ENCODE measurements around the gene GNPNAT1. TPM values are rescaled to one million over a fixed set of nuclear protein-coding genes. Genes with fewer than 3 reads are reported as not detected.

GNPNAT1 gene
- total and polyA plus RNA-seq, 2 donors (not counting 3 experiments of a cell fraction or from before 2014, with no cell fraction given), result 18.7 to 38.9 TPM

- Histone ChIP-seq H3K27me3 (ENCODE audit: control insufficient read depth in 2 of 2, insufficient read depth in 2 of 2, low read length in 2 of 2) (no peaks in the 10 kb centered on the region), H4K20me1 (replicated peaks; ENCODE audit: control insufficient read depth, extremely low read depth, insufficient read depth, low read length) (no peaks in the 10 kb centered on the region), H3K27ac (ENCODE audit: insufficient read depth, low read depth, low read length) (no peak overlapping the region), H3K4me3 (replicated peaks in 1 of 3; ENCODE audit: insufficient read depth in 1 of 3, low read depth in 1 of 3, low read length in 3 of 3) (no peak overlapping the region), H3K9me3 (replicated peaks; ENCODE audit: control insufficient read depth, insufficient read depth, low read length) (no peaks in the 10 kb centered on the region), H2AFZ (ENCODE audit: low read depth, low read length) (no peak overlapping the region), H3K9me1 (replicated peaks; ENCODE audit: control insufficient read depth, extremely low read depth, insufficient read depth, low read length) (no peaks in the 10 kb centered on the region), H3K9ac (replicated peaks; ENCODE audit: extremely low read depth, insufficient read depth, low read length) (no peak overlapping the region), H3K79me2 (ENCODE audit: control insufficient read depth, insufficient read depth, low read length) (no peaks in the 10 kb centered on the region), H3K4me1 (ENCODE audit: control insufficient read depth, extremely low read depth, insufficient read depth, low read length) (peaks cover 7% of the 10 kb centered on the region), H3K4me2 (ENCODE audit: insufficient read depth, low read length) (no peak overlapping the region), H3K36me3 (ENCODE audit: control insufficient read depth in 2 of 2, extremely low read depth in 1 of 2, insufficient read depth in 2 of 2, low read length in 2 of 2) (no peaks in the 10 kb centered on the region)
- TF ChIP-seq MYC (IDR thresholded peaks at IDR 0.05; ENCODE audit: low read depth, low read length) (no peak), JUN (IDR thresholded peaks at IDR 0.05; ENCODE audit: borderline replicate concordance, insufficient read depth, insufficient read length, low read depth) (no peak), GATA2 (IDR thresholded peaks at IDR 0.05; ENCODE audit: insufficient read depth, insufficient read length, low read depth, low read length) (no peak), POLR2A (IDR thresholded peaks at IDR 0.05; ENCODE audit: low read depth, low read length) (no peak), POLR2AphosphoS5 (IDR thresholded peaks at IDR 0.05; ENCODE audit: insufficient read depth, low read depth, low read length) (no peak), CTCF (IDR thresholded peaks at IDR 0.05; ENCODE audit: extremely low read depth in 1 of 2, insufficient read depth in 1 of 2, low read depth in 1 of 2, low read length in 2 of 2) (no peak), EZH2 (IDR thresholded peaks at IDR 0.05; ENCODE audit: borderline replicate concordance, low read depth, low read length, severe bottlenecking) (no peak), FOS (IDR thresholded peaks at IDR 0.05; ENCODE audit: borderline replicate concordance, insufficient read depth, low read length) (no peak)
- TF ChIP-seq, protein P1, sequence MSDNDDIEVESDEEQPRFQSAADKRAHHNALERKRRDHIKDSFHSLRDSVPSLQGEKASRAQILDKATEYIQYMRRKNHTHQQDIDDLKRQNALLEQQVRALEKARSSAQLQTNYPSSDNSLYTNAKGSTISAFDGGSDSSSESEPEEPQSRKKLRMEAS (IDR thresholded peaks at IDR 0.05; ENCODE audit: insufficient read depth, insufficient read length), result no peak
- ChIA-PET CTCF (interaction anchor here (0.9 to 3.5 kb wide), 4 partner anchors 15 to 477 kb away, joined by 3 to 16 read pairs (median 4); partner anchors contain the start of gene FERMT2), POLR2A (no interaction called here)
- no TSS peak for BruUV-seq (replicated peaks)
- no peak for DNase-seq (ENCODE audit: low read depth, low spot score)
- dilution Hi-C loops (cut with MboI; ENCODE audit: extremely low pct_ligation_motif_present, low sequenced_read_pairs) (no loop called here), intact Hi-C loops (cut with micrococcal nuclease) (no loop called here)
- FAIRE-seq, result no peak
These were observed 38.2 kb upstream of the GNPNAT1 start for GRCh38 chr14:52829527-52830185.
